B cell (primary cell): Measurements from ENCODE around the gene RPL10. TPM values are rescaled to one million over a fixed set of nuclear protein-coding genes. Genes with fewer than 3 reads are reported as not detected.

ENCODE experiments used
- ATAC-seq: fragments of 200-7000 bp; cut with Tn5 transposase; one replicate; pipeline ENCODE4 v1.10.0; 2021; ENCODE audit warnings: low read depth, mild to moderate bottlenecking, moderate number of reproducible peaks, moderate library complexity
- CTCF ChIA-PET: fragments of 350-600 bp; sonication (Branson Sonifier 250); formaldehyde crosslinking; loops from one replicate; lab custom pipeline; 2021; ENCODE audit warnings: antibody characterized with exemption, inconsistent platforms; lab: Charles Lee
- POLR2A ChIA-PET: fragments of 350-600 bp; sonication (Branson Sonifier 250); formaldehyde crosslinking; loops from one replicate; lab custom pipeline; 2021; ENCODE audit warnings: antibody characterized with exemption; lab: Charles Lee
- DNase-seq: peaks from one replicate; pipeline ENCODE4 v3.0.0; 2013
- H2AFZ ChIP-seq: 2 replicates; pipeline ENCODE4 v1.6.1; 2012; ENCODE audit warnings: mild to moderate bottlenecking, low read depth, low read length; ENCODE audit not compliant: insufficient read depth, poor library complexity, severe bottlenecking
- H3K27ac ChIP-seq, 2 donors: 1 replicate in 1 of 2; 2 replicates in 1 of 2; pipeline ENCODE4 v1.5.1; 2012 to 2013; ENCODE audit warnings: low read length in 2 of 2, mild to moderate bottlenecking in 2 of 2, moderate library complexity in 1 of 2
- H3K27me3 ChIP-seq, 4 experiments: fragments of 200-600 bp in 1 of 4; sonication (generic) in 1 of 4; replicated peaks in 1 of 4; 1 replicate in 2 of 4; 2 replicates in 2 of 4; pipeline versions ENCODE4 v1.6.1 to v1.7.0; 2013 to 2016; ENCODE audit warnings: low read length in 3 of 4, mild to moderate bottlenecking in 2 of 4, mixed read lengths in 1 of 4, moderate library complexity in 1 of 4; ENCODE audit not compliant: insufficient read depth in 4 of 4, control insufficient read depth in 3 of 4; ENCODE audit errors: control extremely low read depth in 1 of 4
- H3K36me3 ChIP-seq, 2 experiments: replicated peaks in 1 of 2; 1 replicate in 1 of 2; 2 replicates in 1 of 2; pipeline versions ENCODE4 v1.6.1 to v1.7.1; 2013; ENCODE audit warnings: low read length in 1 of 2; ENCODE audit not compliant: insufficient read depth in 2 of 2, control insufficient read depth in 1 of 2; ENCODE audit errors: control extremely low read depth in 1 of 2, extremely low read depth in 1 of 2
- H3K4me1 ChIP-seq, 2 donors: fragments of 200-600 bp in 1 of 2; sonication (generic) in 1 of 2; 1 replicate in 1 of 2; 2 replicates in 1 of 2; pipeline versions ENCODE4 v1.5.1 to v1.6.1; 2013 to 2017; ENCODE audit warnings: low read length in 2 of 2; ENCODE audit not compliant: control insufficient read depth in 2 of 2, insufficient read depth in 2 of 2
- H3K4me2 ChIP-seq: replicated peaks from 2 replicates; pipeline ENCODE3; 2012; ENCODE audit warnings: mild to moderate bottlenecking, low read depth, low read length; ENCODE audit not compliant: poor library complexity, severe bottlenecking
- H3K4me3 ChIP-seq, 5 experiments: fragments of 200-600 bp in 1 of 5; sonication (generic) in 1 of 5; 1 replicate in 3 of 5; 2 replicates in 2 of 5; pipeline versions ENCODE4 v1.5.1 to v1.7.0; 2011 to 2016; ENCODE audit warnings: low read length in 4 of 5, mild to moderate bottlenecking in 4 of 5, low read depth in 2 of 5, control low read depth in 1 of 5, moderate library complexity in 1 of 5; ENCODE audit not compliant: insufficient read depth in 1 of 5; ENCODE audit errors: control extremely low read depth in 1 of 5, extremely low read depth in 1 of 5
- H3K79me2 ChIP-seq: fragments of 200-600 bp; sonication (generic); one replicate; pipeline ENCODE4 v1.6.0; 2016; ENCODE audit warnings: low read length; ENCODE audit not compliant: control insufficient read depth, insufficient read depth
- H3K9ac ChIP-seq: fragments of 200-600 bp; sonication (generic); 2 replicates; pipeline ENCODE4 v1.6.1; 2017; ENCODE audit warnings: mild to moderate bottlenecking, low read length, moderate library complexity
- H3K9me3 ChIP-seq, 3 donors: one replicate each; pipeline versions ENCODE4 v1.6.1 to v1.7.1; 2013; ENCODE audit warnings: low read length in 2 of 3; ENCODE audit not compliant: control insufficient read depth in 2 of 3, insufficient read depth in 1 of 3; ENCODE audit errors: control extremely low read depth in 1 of 3
- H4K20me1 ChIP-seq: 2 replicates; pipeline ENCODE4 v1.6.0; 2012; ENCODE audit warnings: mild to moderate bottlenecking, low read length; ENCODE audit not compliant: insufficient read depth, control insufficient read depth, poor library complexity, severe bottlenecking
- H3K27ac Mint-ChIP-seq: one replicate; pipeline ENCODE4 v1.8.0; 2021; ENCODE audit warnings: mixed read lengths
- H3K27me3 Mint-ChIP-seq: one replicate; pipeline ENCODE4 v1.8.0; 2021; ENCODE audit warnings: mixed read lengths
- H3K4me1 Mint-ChIP-seq: one replicate; pipeline ENCODE4 v1.8.0; 2021; ENCODE audit warnings: mixed read lengths
- H3K4me3 Mint-ChIP-seq: one replicate; pipeline ENCODE4 v1.8.0; 2021; ENCODE audit warnings: mixed read lengths
- H3K9me3 Mint-ChIP-seq: one replicate; pipeline ENCODE4 v1.8.0; 2022; ENCODE audit warnings: mixed read lengths; ENCODE audit not compliant: insufficient read depth
- CTCF ChIP-seq: fragments of 200-600 bp; IDR thresholded peaks from one replicate; pipeline ENCODE4 v1.8.0; 2022; ENCODE audit warnings: antibody characterized with exemption, mild to moderate bottlenecking
- EZH2 ChIP-seq: IDR thresholded peaks from 2 replicates; pipeline ENCODE4 v1.6.1; 2012; ENCODE audit warnings: borderline replicate concordance, low read depth, mild to moderate bottlenecking, moderate library complexity, low read length; ENCODE audit not compliant: insufficient read depth, poor library complexity, severe bottlenecking
- WGBS: methylation state at CpG from one replicate; pipeline ENCODE4 v1.1.5; 2013; ENCODE audit warnings: missing lambda C conversion rate; ENCODE audit not compliant: insufficient coverage; 5-methylcytosine and 5-hydroxymethylcytosine counted together
- intact Hi-C: fragments of 100-400 bp; cut with micrococcal nuclease; formaldehyde crosslinking; loops from one replicate; pipeline ENCODE4 v1.10.0; 2022
- polyA plus RNA-seq: library from polyadenylated mRNA; depleted of rRNA; stranded (reverse); fragments of >200 nt; gene quantifications from 2 replicates; pipeline ENCODE4 v1.2.3, GENCODE V29; 2012
- total RNA-seq, 2 donors: library from RNA; stranded (reverse); fragments of 120-200 nt in 1 of 2; gene quantifications; 1 replicate in 1 of 2; 2 replicates in 1 of 2; pipeline versions ENCODE4 v1.2.3 to v1.2.4, GENCODE V29; 2013 to 2022

The RPL10 gene
- total and polyA plus RNA-seq, 2 donors (not counting 1 experiment from before 2014, with no cell fraction given), result 4,073 to 16,482 TPM

GRCh38 chrX:154443479-154443910 lies 45.3 kb downstream of the RPL10 start:
- H3K4me1 ChIP-seq, result peaks cover 10 to 21% of the 10 kb centered on the region in 2 donors
- Mint-ChIP-seq H3K27ac (peak overlapping the region; percentile 37), H3K4me1 (peaks cover 5% of the 10 kb centered on the region), H3K4me3 (peak overlapping the region; percentile 83), H3K9me3 (no peaks in the 10 kb centered on the region), H3K27me3 (no peaks in the 10 kb centered on the region)
- ChIA-PET CTCF (no interaction called here), POLR2A (interaction anchor here (1.1 kb wide), 1 partner anchor 15 kb away, joined by 4 read pairs; the partner anchor contains the start of gene PLXNA3)
- H3K4me2 ChIP-seq, result peak overlapping the region; percentile 71
- H2AFZ ChIP-seq, result peak overlapping the region; percentile 54
- H4K20me1 ChIP-seq, result no peaks in the 10 kb centered on the region
- H3K9ac ChIP-seq, result peak overlapping the region; percentile 47
- ATAC-seq, result peak; percentile 8
- H3K9me3 ChIP-seq, result no peaks in the 10 kb centered on the region
- H3K27me3 ChIP-seq, result no peaks in the 10 kb centered on the region
- H3K4me3 ChIP-seq, result peak overlapping the region in 4 of 5 experiments; percentile 35 to 47 (median 42)
- H3K79me2 ChIP-seq, result peaks cover 18% of the 10 kb centered on the region
- DNase-seq, result no peak
- H3K27ac ChIP-seq, result peak overlapping the region; percentile 69 to 81
- intact Hi-C loops, result loop anchor here (5.0 kb wide), 1 partner anchor 34 kb away; the partner anchor contains the start of gene LAGE3
- TF ChIP-seq CTCF, result no peak
- no peak for TF ChIP-seq EZH2
- peaks cover 0 to 14% of the 10 kb centered on the region in 2 experiments for H3K36me3 ChIP-seq
- WGBS, result 10% methylated on average over 6 of the region's 10 CpGs
